AG09309 (cell line): ENCODE data around the gene AIF1L.

Experiments
- DNase-seq: peaks from one replicate; pipeline ENCODE4 v3.0.0-alpha.2; 2010; ENCODE audit warnings: low read depth
- H3K4me3 ChIP-seq: 2 replicates; pipeline ENCODE4 v1.5.1; 2011; ENCODE audit warnings: mild to moderate bottlenecking, low read depth, low read length, moderate library complexity; ENCODE audit not compliant: control insufficient read depth
- TF ChIP-seq, protein P1 (sequence below): IDR thresholded peaks from 2 replicates; pipeline ENCODE4 v1.5.1; 2011; ENCODE audit warnings: mild to moderate bottlenecking, low read depth, low read length, inconsistent platforms; ENCODE audit not compliant: insufficient read depth, control insufficient read depth; ENCODE audit errors: missing control alignments

AIF1L gene

DNA sequence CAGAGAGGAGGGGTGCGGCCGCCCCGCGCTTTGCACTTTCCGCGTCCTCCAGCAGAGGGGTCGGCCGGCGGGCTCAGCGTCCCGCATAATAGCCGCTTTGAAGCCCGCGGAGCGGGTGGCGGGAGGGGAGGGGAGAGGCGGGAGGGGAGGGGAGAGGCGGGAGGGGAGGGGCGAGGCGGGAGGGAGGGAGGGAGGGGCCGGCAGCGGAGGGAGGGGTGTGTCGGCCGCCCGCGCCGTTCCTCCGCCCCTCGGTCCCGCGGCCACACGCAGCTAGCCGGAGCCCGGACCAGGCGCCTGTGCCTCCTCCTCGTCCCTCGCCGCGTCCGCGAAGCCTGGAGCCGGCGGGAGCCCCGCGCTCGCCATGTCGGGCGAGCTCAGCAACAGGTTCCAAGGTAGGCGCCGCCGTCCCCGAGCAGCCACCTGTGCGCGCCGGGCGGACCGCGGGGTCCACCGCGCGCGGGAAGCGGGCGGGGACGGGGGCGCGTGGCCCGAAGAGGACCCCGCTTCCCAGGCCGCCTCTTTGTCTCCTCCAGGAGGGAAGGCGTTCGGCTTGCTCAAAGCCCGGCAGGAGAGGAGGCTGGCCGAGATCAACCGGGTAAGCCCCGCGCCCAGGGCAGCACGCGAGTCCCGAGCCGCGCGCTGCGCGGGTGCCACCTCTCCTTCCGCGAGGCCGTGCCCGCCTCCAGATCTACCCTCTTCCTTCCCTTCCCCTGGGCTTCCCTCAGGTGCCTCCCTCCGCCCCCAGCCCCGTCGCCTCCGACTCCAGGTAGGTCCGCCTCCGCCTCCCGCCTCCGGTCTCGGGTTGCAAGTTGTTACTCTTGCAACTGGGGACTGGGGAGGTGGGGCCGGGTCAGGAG lies at the start of gene AIF1L:
AIF1L (plus strand) TSS at position 263 of the 857 bp plus-strand sequence; CDS start at position 362, 99 bp downstream.
- TF ChIP-seq, protein P1, sequence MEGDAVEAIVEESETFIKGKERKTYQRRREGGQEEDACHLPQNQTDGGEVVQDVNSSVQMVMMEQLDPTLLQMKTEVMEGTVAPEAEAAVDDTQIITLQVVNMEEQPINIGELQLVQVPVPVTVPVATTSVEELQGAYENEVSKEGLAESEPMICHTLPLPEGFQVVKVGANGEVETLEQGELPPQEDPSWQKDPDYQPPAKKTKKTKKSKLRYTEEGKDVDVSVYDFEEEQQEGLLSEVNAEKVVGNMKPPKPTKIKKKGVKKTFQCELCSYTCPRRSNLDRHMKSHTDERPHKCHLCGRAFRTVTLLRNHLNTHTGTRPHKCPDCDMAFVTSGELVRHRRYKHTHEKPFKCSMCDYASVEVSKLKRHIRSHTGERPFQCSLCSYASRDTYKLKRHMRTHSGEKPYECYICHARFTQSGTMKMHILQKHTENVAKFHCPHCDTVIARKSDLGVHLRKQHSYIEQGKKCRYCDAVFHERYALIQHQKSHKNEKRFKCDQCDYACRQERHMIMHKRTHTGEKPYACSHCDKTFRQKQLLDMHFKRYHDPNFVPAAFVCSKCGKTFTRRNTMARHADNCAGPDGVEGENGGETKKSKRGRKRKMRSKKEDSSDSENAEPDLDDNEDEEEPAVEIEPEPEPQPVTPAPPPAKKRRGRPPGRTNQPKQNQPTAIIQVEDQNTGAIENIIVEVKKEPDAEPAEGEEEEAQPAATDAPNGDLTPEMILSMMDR: no peak
- DNase-seq: no peak
- no peak within 1 kb of the TSS for H3K4me3 ChIP-seq

DNA sequence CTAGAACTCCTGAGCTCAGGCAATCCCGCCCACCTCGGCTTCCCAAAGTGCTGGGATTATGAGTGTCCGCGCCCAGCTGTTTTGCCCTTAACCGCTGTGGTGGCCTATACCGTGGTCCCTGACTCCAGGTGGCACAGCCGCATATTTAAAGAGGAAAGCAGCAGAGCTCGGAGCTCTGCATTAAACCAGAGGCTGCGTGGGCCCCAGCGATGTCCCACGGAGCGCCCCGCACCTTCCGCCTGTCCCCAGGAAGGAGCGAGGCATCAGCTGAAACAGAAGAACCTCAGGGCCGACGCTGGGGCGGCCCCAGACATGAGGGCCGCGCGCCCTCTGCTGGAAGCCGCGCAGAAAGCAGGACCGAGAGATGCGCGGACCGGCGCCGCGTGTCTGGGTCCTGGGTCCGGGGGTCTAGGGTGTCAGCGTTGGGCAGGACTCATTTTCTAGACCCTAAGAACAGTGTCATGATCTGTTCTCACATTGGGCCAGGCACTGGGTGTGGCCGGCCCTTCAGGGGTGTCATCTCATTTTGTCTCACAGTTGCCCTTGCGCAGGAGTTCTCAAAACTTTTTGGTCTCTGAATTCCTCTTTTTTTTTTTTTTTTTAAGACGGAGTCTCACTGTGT lies 49.6 kb upstream of the AIF1L start:
- TF ChIP-seq, protein P1: peak; percentile 97
- no peak overlapping the region for H3K4me3 ChIP-seq
- DNase-seq: no peak

DNA sequence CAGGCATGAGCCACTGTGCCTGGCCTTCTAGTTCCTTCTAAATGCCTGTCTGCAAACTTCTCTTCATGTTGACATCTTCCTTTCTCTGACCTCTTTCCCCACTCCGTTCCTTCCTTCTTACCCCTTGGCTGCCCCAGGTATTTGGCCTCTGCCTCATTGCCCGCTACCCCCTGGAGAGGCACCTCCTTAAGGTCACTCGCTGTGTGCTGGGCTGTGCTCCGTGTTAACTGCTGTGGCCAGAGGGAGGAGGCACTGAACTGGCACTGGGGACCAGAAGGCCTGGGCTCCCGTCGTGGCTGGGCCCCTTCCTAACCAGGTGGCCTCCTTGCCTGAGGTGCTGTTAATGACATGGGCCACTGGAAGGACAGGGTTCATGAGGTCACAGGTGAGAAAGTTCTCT lies 48.0 kb upstream of the AIF1L start:
- no peak overlapping the region for H3K4me3 ChIP-seq
- TF ChIP-seq, protein P1: no peak
- DNase-seq: no peak

DNA sequence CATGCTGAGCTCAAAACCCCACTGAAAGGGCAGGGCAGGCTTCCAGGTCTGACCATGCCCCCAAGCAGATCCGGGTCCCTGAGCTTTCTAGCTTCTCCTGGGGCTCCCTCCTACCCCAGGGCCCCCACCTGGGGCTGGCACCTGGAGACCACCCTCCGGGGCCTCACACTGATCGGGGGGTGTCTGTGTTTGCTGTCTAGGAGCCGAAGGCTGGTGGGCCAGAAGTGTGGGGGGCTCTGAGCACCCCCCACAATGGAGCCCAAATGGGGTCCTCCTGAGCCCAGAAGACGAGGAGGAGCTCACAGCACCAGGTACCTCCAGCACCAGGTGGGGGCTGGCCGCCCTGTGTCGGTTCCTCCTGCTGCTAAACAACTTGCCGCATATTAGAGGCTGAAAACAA lies 47.5 kb upstream of the AIF1L start:
- H3K4me3 ChIP-seq: no peak overlapping the region
- DNase-seq: no peak
- TF ChIP-seq, protein P1: no peak

DNA sequence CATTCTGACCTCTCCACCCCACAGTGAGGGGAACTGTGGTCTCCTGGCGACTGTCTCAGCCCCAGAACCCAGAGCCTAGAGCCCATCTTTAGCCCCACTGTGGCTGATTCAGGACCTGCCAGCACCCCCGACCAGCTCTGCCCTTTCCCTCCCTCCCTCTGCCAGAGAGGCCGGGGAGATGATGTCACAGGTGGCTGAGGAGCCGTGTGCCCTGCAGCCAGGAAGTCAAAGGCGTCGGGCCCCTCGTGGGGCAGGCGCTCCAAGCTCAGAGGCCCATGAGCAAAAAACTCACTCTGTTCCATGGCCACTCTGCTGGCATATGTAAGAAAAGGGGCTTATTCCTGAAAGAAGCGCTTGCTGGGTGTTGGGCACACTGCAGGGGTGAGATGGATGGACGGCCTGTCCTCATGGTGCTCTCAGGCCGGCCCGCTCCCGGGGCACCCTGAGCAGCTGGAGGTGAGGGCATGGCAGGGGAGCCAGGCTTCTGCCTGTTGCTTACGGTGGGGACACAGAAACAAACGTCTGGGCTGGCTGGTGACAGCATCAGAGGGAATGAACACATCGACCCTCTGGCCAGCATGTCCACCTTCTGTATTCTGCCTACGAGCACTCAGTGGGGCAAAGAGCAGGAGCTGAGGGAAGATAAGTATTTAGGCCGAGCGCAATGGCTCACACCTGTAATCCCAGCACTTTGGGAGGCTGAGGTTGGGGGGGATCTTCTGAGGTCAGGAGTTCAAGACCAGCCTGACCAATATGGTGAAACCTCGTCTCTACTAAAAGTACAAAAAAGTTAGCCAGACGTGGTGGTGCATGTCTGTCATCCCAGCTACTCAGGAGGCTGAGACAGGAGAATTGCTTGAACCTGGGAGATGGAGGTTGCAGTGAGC lies 46.3 kb upstream of the AIF1L start:
- H3K4me3 ChIP-seq: no peak overlapping the region
- TF ChIP-seq, protein P1: no peak
- no peak for DNase-seq

DNA sequence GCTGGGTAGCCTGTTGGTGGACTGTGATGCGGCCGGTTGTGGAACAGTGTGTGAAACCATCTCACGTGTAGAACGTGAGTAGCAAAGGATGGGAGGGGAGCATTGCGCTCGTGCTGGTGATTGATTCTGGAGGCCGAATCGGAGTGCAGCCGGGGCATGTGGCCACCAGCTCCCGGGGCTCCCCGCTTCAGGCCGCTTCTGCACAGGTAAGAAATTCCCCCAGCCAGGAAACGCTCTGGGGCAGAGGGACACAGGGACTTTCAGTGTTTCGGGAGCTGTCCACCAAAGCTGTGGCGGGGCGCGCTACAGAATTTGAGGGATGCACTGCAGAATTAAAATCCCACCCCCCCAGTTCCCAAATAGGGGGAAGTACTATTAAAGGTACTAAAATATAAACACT lies 45.5 kb upstream of the AIF1L start:
- no peak for DNase-seq
- TF ChIP-seq, protein P1: no peak
- no peak overlapping the region for H3K4me3 ChIP-seq
